Glomerular endothelial cell (primary cell): ENCODE data around the gene PSD. TPM values are rescaled to one million over a fixed set of nuclear protein-coding genes. Genes with fewer than 3 reads are reported as not detected.

Source experiments
- DNase-seq: peaks from one replicate; pipeline ENCODE4 v3.0.0-alpha.2; 2011; ENCODE audit warnings: low read depth, low spot score; ENCODE audit errors: extremely low read depth
- total RNA-seq: library from RNA; depleted of rRNA; stranded (reverse); fragments of >200 nt; gene quantifications from 2 replicates; pipeline ENCODE4 v1.2.3, GENCODE V29; 2015

PSD gene
- total RNA-seq, 1 donor from 2014 or later: 0.35 TPM

GRCh38 chr10:102394079-102394800 lies 24.3 kb downstream of the PSD start:
- DNase-seq: peak; percentile 50

GRCh38 chr10:102393411-102394078 lies 25.0 kb downstream of the PSD start:
- no peak for DNase-seq

- no peak for DNase-seq
These were observed 26.3 kb downstream of the PSD start for GRCh38 chr10:102392306-102392705.

GRCh38 chr10:102389894-102390293 lies 28.7 kb downstream of the PSD start:
- DNase-seq: no peak

GRCh38 chr10:102384606-102385429 lies 33.8 kb downstream of the PSD start:
- DNase-seq: no peak

- no peak for DNase-seq
These were observed 34.5 kb downstream of the PSD start for GRCh38 chr10:102384053-102384452.

GRCh38 chr10:102382871-102383270 lies 35.7 kb downstream of the PSD start:
- no peak for DNase-seq

- DNase-seq: no peak
These were observed 36.6 kb downstream of the PSD start for GRCh38 chr10:102381983-102382382.

GRCh38 chr10:102379383-102379782 lies 39.2 kb downstream of the PSD start:
- DNase-seq: no peak

- no peak for DNase-seq
These were observed 41.7 kb downstream of the PSD start for GRCh38 chr10:102376901-102377300.

- no peak for DNase-seq
These were observed 42.7 kb downstream of the PSD start for GRCh38 chr10:102375867-102376266.

- no peak for DNase-seq
These were observed 43.3 kb downstream of the PSD start for GRCh38 chr10:102375250-102375649.

- DNase-seq: no peak
These were observed 47.3 kb downstream of the PSD start for GRCh38 chr10:102371295-102371694.

- no peak for DNase-seq
These were observed 50.5 kb downstream of the PSD start for GRCh38 chr10:102368077-102368476.

GRCh38 chr10:102367441-102367840 lies 51.1 kb downstream of the PSD start:
- no peak for DNase-seq

- DNase-seq: no peak
These were observed 59.7 kb downstream of the PSD start for GRCh38 chr10:102358712-102359382.

GRCh38 chr10:102354451-102354850 lies 64.1 kb downstream of the PSD start:
- DNase-seq: no peak
